ENCODE results near the gene NPIPB8.
"Not testable (repeated sequence)": the region's sequence is repeated elsewhere in the genome, so short reads cannot be mapped to it uniquely, and the experiment has no call there.

The NPIPB8 gene

DNA sequence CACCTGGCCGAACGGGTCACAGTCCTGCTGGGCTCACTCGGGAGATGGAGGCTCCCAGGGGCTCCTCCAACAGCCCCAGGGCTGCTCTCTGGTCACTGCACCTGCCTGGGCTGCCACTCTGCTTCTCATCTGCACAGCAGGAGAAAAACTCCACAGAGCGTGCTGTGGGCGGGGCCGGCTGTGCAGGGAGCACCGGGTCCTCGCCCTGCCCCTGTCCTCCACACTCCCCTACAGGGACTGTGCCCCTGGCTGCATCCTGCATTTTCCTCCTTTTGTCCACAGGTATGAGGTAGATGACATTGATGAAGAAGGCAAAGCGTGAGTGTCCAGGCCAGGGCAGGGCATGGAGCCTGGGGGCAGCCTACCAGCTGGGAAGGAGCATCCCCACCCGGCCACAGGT lies 35.8 kb upstream of the NPIPB8 start:
- not testable (repeated sequence) for H3K27ac Mint-ChIP-seq; H3K36me3 Mint-ChIP-seq (ENCODE audit: low read depth); H3K4me1 Mint-ChIP-seq (ENCODE audit: low read depth); H3K27me3 Mint-ChIP-seq; H3K4me3 Mint-ChIP-seq; H3K9me3 Mint-ChIP-seq

GRCh38 chr16:28602529-28602928 lies 35.3 kb upstream of the NPIPB8 start:
- H3K4me3 Mint-ChIP-seq = no peak overlapping the region
- no peaks in the 10 kb centered on the region for H3K4me1 Mint-ChIP-seq (ENCODE audit: low read depth)
- no peaks in the 10 kb centered on the region for H3K9me3 Mint-ChIP-seq
- H3K36me3 Mint-ChIP-seq (ENCODE audit: low read depth) = no peaks in the 10 kb centered on the region
- H3K27ac Mint-ChIP-seq = no peak overlapping the region
- H3K27me3 Mint-ChIP-seq = no peaks in the 10 kb centered on the region

DNA sequence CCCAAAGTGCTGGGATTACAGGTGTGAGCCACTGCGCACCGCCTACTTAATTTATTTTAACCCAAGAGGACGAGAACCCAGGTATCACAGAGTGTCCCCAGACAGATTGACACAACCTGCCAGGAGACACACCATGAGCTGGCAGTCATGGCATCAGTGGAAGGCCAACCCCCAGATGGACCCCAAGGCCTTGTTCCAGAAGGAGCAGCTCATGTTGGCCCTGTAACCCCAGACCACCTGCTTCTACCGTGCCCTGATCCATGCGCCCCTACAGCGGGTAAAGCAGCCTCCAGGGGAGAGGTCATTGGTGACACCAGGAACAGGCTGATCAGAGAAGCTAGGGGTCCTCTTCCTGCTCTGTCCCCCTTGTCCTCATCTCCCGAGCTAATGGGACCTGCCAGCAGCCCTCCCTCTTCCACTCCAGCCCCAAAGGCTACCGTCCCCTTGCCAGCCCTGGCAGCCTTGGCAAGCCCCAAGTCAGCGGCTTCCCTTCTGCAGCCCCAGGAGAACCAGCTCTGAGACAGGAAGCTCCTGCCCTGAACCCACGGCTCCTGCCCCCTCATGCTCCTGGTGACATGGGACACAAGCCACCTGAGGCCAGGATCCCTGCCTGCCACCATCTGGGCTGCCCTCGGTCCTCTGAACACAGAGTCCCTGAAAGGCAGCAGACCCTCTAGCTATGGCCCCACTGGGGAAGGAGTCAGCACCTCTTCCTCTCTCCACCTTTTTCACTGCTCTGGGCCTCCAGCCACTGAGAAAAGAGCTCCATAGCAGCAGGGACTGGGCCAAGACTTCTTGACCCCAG lies 34.3 kb upstream of the NPIPB8 start:
- peak overlapping the region; percentile 49 for H3K27ac Mint-ChIP-seq
- H3K36me3 Mint-ChIP-seq (ENCODE audit: low read depth) = no peaks in the 10 kb centered on the region

GRCh38 chr16:28604186-28604565 lies 33.7 kb upstream of the NPIPB8 start:
- Mint-ChIP-seq H3K9me3 (no peaks in the 10 kb centered on the region), H3K4me1 (ENCODE audit: low read depth) (no peaks in the 10 kb centered on the region), H3K27me3 (no peaks in the 10 kb centered on the region), H3K27ac (no peak overlapping the region), H3K36me3 (ENCODE audit: low read depth) (no peaks in the 10 kb centered on the region), H3K4me3 (no peak overlapping the region)

More for the DNA sequence above, 34.3 kb upstream of the NPIPB8 start:
- H3K9me3 Mint-ChIP-seq = no peaks in the 10 kb centered on the region
- H3K27me3 Mint-ChIP-seq = no peaks in the 10 kb centered on the region
- H3K4me1 Mint-ChIP-seq (ENCODE audit: low read depth) = no peaks in the 10 kb centered on the region
- no peak overlapping the region for H3K4me3 Mint-ChIP-seq

DNA sequence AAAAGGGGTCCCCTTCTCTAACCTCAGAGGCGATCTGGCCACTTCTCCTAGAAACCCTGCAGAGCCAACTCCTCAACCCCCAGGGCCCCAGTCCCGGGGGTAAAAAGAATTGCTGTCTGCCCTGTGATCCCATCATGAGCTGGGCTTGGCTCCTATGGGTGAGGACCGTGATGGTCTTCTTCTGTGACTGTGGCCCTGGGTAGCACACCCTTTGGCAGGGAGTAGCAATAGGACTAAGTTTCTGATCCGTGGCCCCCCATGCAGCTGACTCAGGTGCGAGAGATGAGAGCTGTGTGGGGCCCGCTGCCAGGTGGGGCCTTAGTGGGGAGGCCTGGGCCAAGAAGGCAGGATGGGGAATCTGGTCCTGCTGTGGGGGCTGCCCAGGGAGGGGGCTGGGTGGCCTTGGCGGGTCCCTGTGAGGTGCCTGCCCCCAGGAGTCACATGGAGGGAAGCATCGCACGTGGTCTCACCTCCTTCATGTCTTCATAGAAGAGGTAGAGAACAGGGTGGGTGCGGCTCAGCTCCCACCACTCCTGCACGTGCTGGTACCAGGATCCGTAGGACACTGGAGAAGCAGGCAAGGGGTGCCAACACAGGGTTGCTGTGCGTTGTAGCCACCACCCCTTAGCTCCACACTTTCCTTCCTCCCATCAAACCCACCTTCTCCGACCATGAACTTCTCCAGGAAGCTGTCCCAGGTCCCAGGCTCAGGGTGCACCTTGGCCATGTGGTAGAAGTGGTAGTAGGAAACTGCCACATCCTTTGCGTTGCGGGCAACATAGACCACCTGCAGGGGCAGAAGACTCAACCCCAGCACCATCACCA lies 31.4 kb upstream of the NPIPB8 start:
- H3K27ac Mint-ChIP-seq = no peak overlapping the region
- H3K9me3 Mint-ChIP-seq = no peaks in the 10 kb centered on the region
- no peak overlapping the region for H3K4me3 Mint-ChIP-seq
- H3K36me3 Mint-ChIP-seq (ENCODE audit: low read depth) = no peaks in the 10 kb centered on the region
- no peaks in the 10 kb centered on the region for H3K27me3 Mint-ChIP-seq
- peaks cover 10% of the 10 kb centered on the region for H3K4me1 Mint-ChIP-seq (ENCODE audit: low read depth)

- Mint-ChIP-seq H3K4me1 (ENCODE audit: low read depth) (peaks cover 10% of the 10 kb centered on the region), H3K27me3 (no peaks in the 10 kb centered on the region), H3K36me3 (ENCODE audit: low read depth) (no peaks in the 10 kb centered on the region), H3K4me3 (no peak overlapping the region), H3K9me3 (no peaks in the 10 kb centered on the region), H3K27ac (no peak overlapping the region)
These were observed 30.7 kb upstream of the NPIPB8 start for GRCh38 chr16:28607116-28607623.

DNA sequence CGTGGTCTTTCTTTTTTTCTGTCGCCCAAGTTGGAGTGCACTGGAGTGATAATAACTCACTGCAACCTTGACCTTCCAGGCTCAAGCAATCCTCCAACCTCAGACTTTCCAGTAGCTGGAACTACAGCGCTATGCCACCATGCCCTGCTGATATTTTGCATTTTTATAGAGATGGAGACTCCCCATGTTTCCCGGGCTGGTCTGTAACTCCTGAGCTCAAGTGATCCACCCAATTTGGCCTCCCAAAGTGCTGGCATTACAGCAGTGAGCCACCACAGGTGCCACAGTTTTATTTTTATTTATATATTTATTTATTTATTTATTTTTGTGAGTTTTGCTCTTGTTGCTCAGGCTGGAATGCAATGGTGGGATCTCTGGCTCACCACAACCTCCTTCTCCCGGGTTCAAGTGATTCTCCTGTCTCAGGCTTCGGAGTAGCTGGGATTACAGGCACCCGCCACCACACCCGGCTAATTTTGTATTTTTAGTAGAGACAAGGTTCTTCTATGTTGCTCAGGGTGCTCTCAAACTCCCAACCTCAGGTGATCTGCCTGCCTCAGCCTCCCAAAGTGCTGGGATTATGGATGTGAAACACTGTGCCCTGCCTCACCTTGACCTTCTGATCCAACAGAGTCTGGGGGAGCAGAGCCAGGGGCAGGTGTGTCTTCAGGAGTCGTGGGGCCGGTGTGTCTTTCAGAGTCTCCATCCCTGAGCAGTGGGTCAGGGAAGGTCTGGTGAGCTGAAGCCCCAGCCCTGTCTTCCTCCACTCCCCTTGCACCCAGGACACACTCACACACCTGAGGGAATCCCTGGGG lies 30.0 kb upstream of the NPIPB8 start:
- H3K36me3 Mint-ChIP-seq (ENCODE audit: low read depth); H3K27ac Mint-ChIP-seq: not testable (repeated sequence)

GRCh38 chr16:28608496-28608808 lies 29.4 kb upstream of the NPIPB8 start:
- not testable (repeated sequence) for H3K36me3 Mint-ChIP-seq (ENCODE audit: low read depth); H3K27ac Mint-ChIP-seq; H3K27me3 Mint-ChIP-seq; H3K4me3 Mint-ChIP-seq; H3K9me3 Mint-ChIP-seq
- peaks cover 10% of the 10 kb centered on the region for H3K4me1 Mint-ChIP-seq (ENCODE audit: low read depth)

More for the DNA sequence above, 30.0 kb upstream of the NPIPB8 start:
- not testable (repeated sequence) for H3K9me3 Mint-ChIP-seq, H3K27me3 Mint-ChIP-seq, H3K4me3 Mint-ChIP-seq
- peaks cover 10% of the 10 kb centered on the region for H3K4me1 Mint-ChIP-seq (ENCODE audit: low read depth)

GRCh38 chr16:28608867-28609596 lies 28.8 kb upstream of the NPIPB8 start:
- peaks cover 10% of the 10 kb centered on the region for H3K4me1 Mint-ChIP-seq (ENCODE audit: low read depth)
- H3K27ac Mint-ChIP-seq; H3K9me3 Mint-ChIP-seq; H3K27me3 Mint-ChIP-seq; H3K36me3 Mint-ChIP-seq (ENCODE audit: low read depth); H3K4me3 Mint-ChIP-seq: not testable (repeated sequence)

GRCh38 chr16:28609631-28610594 lies 28.0 kb upstream of the NPIPB8 start, which contains the start of gene SULT1A1:
Gene SULT1A1 (minus strand): TSS chr16:28610044. CDS start chr16:28608855, 1,189 bp downstream.
- Mint-ChIP-seq H3K27me3 (no peaks in the 10 kb centered on the region), H3K27ac (no peak within 1 kb of the TSS)

DNA sequence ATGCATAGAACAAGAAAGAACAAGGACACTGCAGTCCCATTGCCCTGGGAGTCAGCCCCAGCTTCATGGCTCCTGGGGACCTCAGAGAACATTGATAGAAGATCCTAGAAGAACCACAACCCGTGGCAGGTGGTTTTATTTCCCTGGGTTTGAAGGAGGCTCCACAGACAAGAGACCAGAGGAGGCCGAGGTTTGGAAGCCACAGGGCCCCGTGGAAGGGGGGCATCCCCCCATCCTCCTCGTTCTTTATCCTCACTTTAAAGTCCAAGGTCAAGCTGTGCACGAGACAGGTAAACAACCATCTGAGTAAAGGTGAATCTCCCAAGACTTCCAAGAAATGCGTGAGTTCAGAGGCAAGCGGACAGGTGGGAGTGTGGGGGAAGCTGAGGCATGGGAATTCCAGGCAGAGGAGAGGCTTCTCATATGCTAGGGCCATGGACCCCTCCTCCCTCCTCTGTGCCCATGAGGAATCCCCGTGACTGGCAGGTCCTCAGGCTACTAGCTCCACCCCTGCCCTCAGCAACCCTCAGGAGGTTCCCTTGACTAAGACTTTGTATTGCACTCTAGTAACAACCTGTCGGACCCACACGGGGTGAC lies 27.2 kb upstream of the NPIPB8 start:
- no peak overlapping the region for H3K4me3 Mint-ChIP-seq
- H3K9me3 Mint-ChIP-seq = no peaks in the 10 kb centered on the region
- H3K36me3 Mint-ChIP-seq (ENCODE audit: low read depth) = no peaks in the 10 kb centered on the region
- no peaks in the 10 kb centered on the region for H3K27me3 Mint-ChIP-seq
- no peak overlapping the region for H3K27ac Mint-ChIP-seq
- peaks cover 10% of the 10 kb centered on the region for H3K4me1 Mint-ChIP-seq (ENCODE audit: low read depth)

More at GRCh38 chr16:28609631-28610594, 28.0 kb upstream of the NPIPB8 start, which contains the start of gene SULT1A1:
- peaks cover 10% of the 10 kb centered on the region for H3K4me1 Mint-ChIP-seq (ENCODE audit: low read depth)
- no peak within 1 kb of the TSS for H3K4me3 Mint-ChIP-seq
- no peaks in the 10 kb centered on the region for H3K9me3 Mint-ChIP-seq
- H3K36me3 Mint-ChIP-seq (ENCODE audit: low read depth) = no peaks in the 10 kb centered on the region

DNA sequence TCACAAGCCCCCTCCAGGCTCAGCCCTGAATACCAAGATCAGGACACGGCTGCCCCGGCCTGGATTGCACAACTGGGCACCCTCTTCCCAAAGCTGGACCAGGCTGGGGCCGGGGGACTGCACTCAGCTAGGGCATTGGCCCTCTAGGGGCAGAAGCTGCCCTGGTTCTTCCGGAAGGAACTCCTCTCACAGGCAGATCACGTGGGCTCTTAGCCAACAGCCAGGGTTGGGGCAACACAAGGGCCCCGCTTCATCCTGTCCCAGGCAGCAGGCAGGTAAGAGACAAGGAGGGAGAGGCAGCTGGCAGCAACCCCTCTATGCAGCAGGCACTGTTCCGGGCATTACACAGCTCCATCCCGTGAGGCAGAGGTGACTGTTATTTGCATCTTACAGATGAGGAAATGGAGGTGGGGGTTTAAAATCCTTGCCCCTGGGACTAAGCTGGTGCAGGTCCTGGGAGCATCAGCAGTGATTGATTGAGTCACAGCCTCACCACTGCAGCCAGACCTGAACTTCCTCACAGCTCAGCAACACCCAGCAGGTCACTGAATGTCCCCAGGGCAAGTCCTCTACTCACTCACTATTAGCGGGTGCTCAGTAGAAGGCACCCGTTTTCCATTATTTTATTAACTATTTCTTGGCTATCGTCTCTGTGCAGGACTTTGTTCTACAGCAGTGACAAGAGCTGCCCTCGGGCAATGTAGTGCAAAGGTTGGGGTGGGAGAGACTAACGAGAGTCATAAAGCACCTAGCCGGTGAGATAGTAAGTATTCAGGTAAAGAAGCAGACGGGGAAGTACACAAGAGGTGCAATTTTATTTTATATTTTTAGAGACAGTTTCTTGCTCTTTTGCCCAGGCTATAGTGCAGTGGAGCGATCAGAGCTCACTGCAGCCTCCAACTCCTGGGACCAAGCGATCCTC lies 25.2 kb upstream of the NPIPB8 start:
- H3K27ac Mint-ChIP-seq; H3K4me3 Mint-ChIP-seq; H3K36me3 Mint-ChIP-seq (ENCODE audit: low read depth); H3K27me3 Mint-ChIP-seq; H3K9me3 Mint-ChIP-seq: not testable (repeated sequence)
- H3K4me1 Mint-ChIP-seq (ENCODE audit: low read depth) = peaks cover 10% of the 10 kb centered on the region
